GM12892 (cell line): ENCODE measurements around the gene RASAL3.

Source experiments
- POLR2A ChIP-seq: IDR thresholded peaks from 2 replicates; pipeline ENCODE4 v1.6.1; 2011; ENCODE audit warnings: low read depth, low read length, control low read depth
- POLR2AphosphoS5 ChIP-seq: IDR thresholded peaks from 2 replicates; pipeline ENCODE4 v1.6.1; 2011; ENCODE audit warnings: low read depth, low read length, control low read depth

GRCh38 chr19:15432018-15432494, 32.3 kb downstream of the RASAL3 start:
- TF ChIP-seq POLR2A (no peak), POLR2AphosphoS5 (no peak)
